ENCODE results near the gene ARHGAP26. TPM values are rescaled to one million over a fixed set of nuclear protein-coding genes. Genes with fewer than 3 reads are reported as not detected.

Gene ARHGAP26
- total and polyA plus RNA-seq, 2 experiments from 2014 or later = 9.5 to 16.8 TPM

- no peak overlapping the region for H3K4me2 ChIP-seq
- H3K27ac Mint-ChIP-seq = no peak overlapping the region
- H3K9me2 ChIP-seq (ENCODE audit: insufficient read depth) = no peaks in the 10 kb centered on the region
- H3K36me3 ChIP-seq (ENCODE audit: insufficient read depth) = no peaks in the 10 kb centered on the region
- peaks cover 19% of the 10 kb centered on the region for H3K4me1 ChIP-seq (ENCODE audit: insufficient read depth)
- H3K4me3 Mint-ChIP-seq = no peak overlapping the region
- no peak overlapping the region for H3K4me3 ChIP-seq
- H4K20me1 ChIP-seq (replicated peaks; ENCODE audit: insufficient read depth) = peaks cover 36% of the 10 kb centered on the region
- TF ChIP-seq ZNF462 (CRISPR knock-in tag; IDR thresholded peaks at IDR 0.05) = no peak
- no peak for TF ChIP-seq CTCF (conservative IDR thresholded peaks at IDR 0.05; ENCODE audit: low read depth in 2 of 2)
- TF ChIP-seq ZNF331 (CRISPR knock-in tag; IDR thresholded peaks at IDR 0.05; ENCODE audit: low read depth) = no peak
- no peak for TF ChIP-seq EZH2phosphoT487 (IDR thresholded peaks at IDR 0.05; ENCODE audit: unreplicated experiment)
- no peak for TF ChIP-seq JUNB (IDR thresholded peaks at IDR 0.05; ENCODE audit: unreplicated experiment)
- no peak for TF ChIP-seq REST (IDR thresholded peaks at IDR 0.05; ENCODE audit: unreplicated experiment)
- no peak for TF ChIP-seq ETS1 (IDR thresholded peaks at IDR 0.05)
- no peak for TF ChIP-seq ZNF114 (CRISPR knock-in tag; IDR thresholded peaks at IDR 0.05)
- no peak for TF ChIP-seq POLR2AphosphoS5 (IDR thresholded peaks at IDR 0.05; ENCODE audit: low read depth)
- no peak for TF ChIP-seq NANOG (IDR thresholded peaks at IDR 0.05; ENCODE audit: borderline replicate concordance)
- H3K27me3 Mint-ChIP-seq (ENCODE audit: insufficient read depth, low read depth, poor library complexity) = no peaks in the 10 kb centered on the region
- no peak for ATAC-seq
- H3K36me3 Mint-ChIP-seq (ENCODE audit: low read depth) = no peaks in the 10 kb centered on the region
- H3K27me3 ChIP-seq (ENCODE audit: insufficient read depth) = no peaks in the 10 kb centered on the region
- H3F3A ChIP-seq (replicated peaks; ENCODE audit: low read depth) = no peaks in the 10 kb centered on the region; the same call in 1 of the 2 replicates
- H3K79me2 ChIP-seq (replicated peaks; ENCODE audit: insufficient read depth) = peaks cover 68% of the 10 kb centered on the region
- no peaks in the 10 kb centered on the region for H3K9me3 Mint-ChIP-seq
- H3K27ac ChIP-seq (ENCODE audit: low read depth) = no peak overlapping the region
- no peak for DNase-seq (ENCODE audit: low spot score)
- H2AFZ ChIP-seq = no peak overlapping the region
- H3K4me1 Mint-ChIP-seq = peaks cover 35% of the 10 kb centered on the region
Measured at GRCh38 chr5:142801495-142801871, 31.3 kb downstream of the ARHGAP26 start.

Measured in GM23338 (cell line).